Right lung (tissue), 5 donors: Measurements from ENCODE around the gene DQX1. TPM values are rescaled to one million over a fixed set of nuclear protein-coding genes. Genes with fewer than 3 reads are reported as not detected.

Experiments used
- DNase-seq, 2 donors: peaks; one replicate each; pipeline ENCODE4 v3.0.0-alpha.2; 2013
- polyA plus RNA-seq, 5 donors: library from polyadenylated mRNA; unstranded; fragments of 120-200 nt; gene quantifications; one replicate each; pipeline versions ENCODE4 v1.2.1 to v1.2.3, GENCODE V29; 2013; ENCODE audit warnings: inconsistent platforms in 1 of 5, low replicate concordance in 1 of 5; ENCODE audit not compliant: insufficient read length in 5 of 5, insufficient read depth in 1 of 5

Gene DQX1
- polyA plus RNA-seq, 5 donors: 0.17 to 1.1 (median 0.26) TPM

GRCh38 chr2:74534411-74534810 lies 8.4 kb upstream of the DQX1 start:
- no peak for DNase-seq

- DNase-seq: no peak
Observed at GRCh38 chr2:74533464-74533863, 7.4 kb upstream of the DQX1 start.

GRCh38 chr2:74532222-74532621 lies 6.2 kb upstream of the DQX1 start:
- DNase-seq: no peak

GRCh38 chr2:74531666-74532065 lies 5.6 kb upstream of the DQX1 start:
- no peak for DNase-seq

GRCh38 chr2:74530239-74531187 lies 4.5 kb upstream of the DQX1 start:
- no peak for DNase-seq

GRCh38 chr2:74529357-74530238 lies 3.6 kb upstream of the DQX1 start, which contains the start of the genes AUP1 and HTRA2:
Gene AUP1, minus strand, starts transcription at chr2:74529706. Its CDS starts 77 bp downstream, at chr2:74529629.
Gene HTRA2, plus strand, starts transcription at chr2:74529933. Its CDS starts 74 bp downstream, at chr2:74530007.
- peak; percentile 97 to 98 for DNase-seq

GRCh38 chr2:74528600-74529356 lies 2.7 kb upstream of the DQX1 start:
- no peak for DNase-seq

- no peak for DNase-seq
Observed at GRCh38 chr2:74527741-74528140, 1.7 kb upstream of the DQX1 start.

- no peak for DNase-seq
Observed at GRCh38 chr2:74526649-74527230, 709 bp upstream of the DQX1 start.

- no peak for DNase-seq
Observed at GRCh38 chr2:74524955-74525716, 895 bp downstream of the DQX1 start.

- DNase-seq: no peak
Observed at GRCh38 chr2:74524005-74524404, 2.0 kb downstream of the DQX1 start.

- DNase-seq: no peak
Observed at GRCh38 chr2:74522516-74522915, 3.5 kb downstream of the DQX1 start.

GRCh38 chr2:74516650-74517049 lies 9.4 kb downstream of the DQX1 start:
- no peak for DNase-seq

GRCh38 chr2:74515981-74516633 lies 9.9 kb downstream of the DQX1 start:
- peak; percentile 40 to 53 for DNase-seq

GRCh38 chr2:74515271-74515980 lies 10.6 kb downstream of the DQX1 start:
- no peak for DNase-seq

GRCh38 chr2:74514368-74515270 lies 11.4 kb downstream of the DQX1 start, which contains the start of gene TLX2:
Gene TLX2, plus strand, starts transcription at chr2:74514450. Its CDS starts 357 bp downstream, at chr2:74514807.
- DNase-seq: no peak

- no peak for DNase-seq
Observed at GRCh38 chr2:74513605-74514367, 12.2 kb downstream of the DQX1 start.
